Nucleus accumbens (tissue), 56 donors: ENCODE measurements around the gene MYO18A.
"Not testable (repeated sequence)": the region's sequence is repeated elsewhere in the genome, so short reads cannot be mapped to it uniquely, and the experiment has no call there.

Experiments
- DNase-seq, 56 donors: peaks; one replicate each; lab custom pipeline; 2025; lab: John Stamatoyannopoulos, UW

Gene MYO18A

GRCh38 chr17:29150161-29150560 lies 30.0 kb downstream of the MYO18A start:
- DNase-seq: peak in 3 of 56 donors; percentile 8 to 26 (median 14)

GRCh38 chr17:29149431-29150064 lies 30.6 kb downstream of the MYO18A start:
- peak in 11 of 56 donors; percentile 19 to 39 (median 27) for DNase-seq

- peak in 55 of 56 donors; percentile 56 to 94 (median 86) for DNase-seq
Measured at GRCh38 chr17:29148790-29149430, 31.3 kb downstream of the MYO18A start.

GRCh38 chr17:29148257-29148789 lies 31.9 kb downstream of the MYO18A start:
- no peak for DNase-seq

GRCh38 chr17:29147682-29148081 lies 32.5 kb downstream of the MYO18A start:
- DNase-seq: no peak

GRCh38 chr17:29147228-29147627 lies 33.0 kb downstream of the MYO18A start:
- DNase-seq: not testable (repeated sequence)

- no peak for DNase-seq
Measured at GRCh38 chr17:29146369-29146972, 33.7 kb downstream of the MYO18A start.

GRCh38 chr17:29145289-29146073 lies 34.7 kb downstream of the MYO18A start:
- peak in 43 of 56 donors; percentile 9 to 79 (median 40) for DNase-seq

GRCh38 chr17:29143894-29144293 lies 36.3 kb downstream of the MYO18A start:
- peak in 15 of 56 donors; percentile 6 to 48 (median 21) for DNase-seq

GRCh38 chr17:29141514-29141876 lies 38.7 kb downstream of the MYO18A start:
- DNase-seq: no peak

GRCh38 chr17:29140631-29141513 lies 39.3 kb downstream of the MYO18A start:
- DNase-seq: peak in 24 of 56 donors; percentile 13 to 54 (median 32)

GRCh38 chr17:29140051-29140621 lies 40.1 kb downstream of the MYO18A start:
- DNase-seq: peak in 48 of 56 donors; percentile 17 to 82 (median 56)

GRCh38 chr17:29138971-29139691 lies 41.1 kb downstream of the MYO18A start:
- DNase-seq: peak in 45 of 56 donors; percentile 14 to 68 (median 41)

GRCh38 chr17:29138184-29138955 lies 41.8 kb downstream of the MYO18A start:
- DNase-seq: peak in 9 of 56 donors; percentile 13 to 60 (median 34)

GRCh38 chr17:29136998-29137730 lies 43.0 kb downstream of the MYO18A start:
- peak in 5 of 56 donors; percentile 11 to 31 (median 25) for DNase-seq

GRCh38 chr17:29135464-29135863 lies 44.7 kb downstream of the MYO18A start:
- no peak for DNase-seq
